Astrocyte of the spinal cord (primary cell): ENCODE data around the gene SLFN11.
A peak's percentile ranks its signal among the peaks of the same experiment; 100 is the strongest.
"Not testable (repeated sequence)": the region's sequence is repeated elsewhere in the genome, so short reads cannot be mapped to it uniquely, and the experiment has no call there.

Experiments used
- DNase-seq: peaks from one replicate; pipeline ENCODE4 v3.0.0; 2011; ENCODE audit warnings: low read depth, low spot score
- H3K4me3 ChIP-seq: 2 replicates; pipeline ENCODE4 v1.5.1; 2011; ENCODE audit warnings: low read depth, mild to moderate bottlenecking, low read length, moderate library complexity
- CTCF ChIP-seq: IDR thresholded peaks from 2 replicates; pipeline ENCODE4 v1.5.1; 2012; ENCODE audit warnings: low read depth, mild to moderate bottlenecking, low read length, inconsistent platforms
- in situ Hi-C: cut with HindIII; loops from 2 replicates; pipeline ENCODE4 v1.10.0; 2017; ENCODE audit warnings: low sequenced_read_pairs

Gene SLFN11, protein sequence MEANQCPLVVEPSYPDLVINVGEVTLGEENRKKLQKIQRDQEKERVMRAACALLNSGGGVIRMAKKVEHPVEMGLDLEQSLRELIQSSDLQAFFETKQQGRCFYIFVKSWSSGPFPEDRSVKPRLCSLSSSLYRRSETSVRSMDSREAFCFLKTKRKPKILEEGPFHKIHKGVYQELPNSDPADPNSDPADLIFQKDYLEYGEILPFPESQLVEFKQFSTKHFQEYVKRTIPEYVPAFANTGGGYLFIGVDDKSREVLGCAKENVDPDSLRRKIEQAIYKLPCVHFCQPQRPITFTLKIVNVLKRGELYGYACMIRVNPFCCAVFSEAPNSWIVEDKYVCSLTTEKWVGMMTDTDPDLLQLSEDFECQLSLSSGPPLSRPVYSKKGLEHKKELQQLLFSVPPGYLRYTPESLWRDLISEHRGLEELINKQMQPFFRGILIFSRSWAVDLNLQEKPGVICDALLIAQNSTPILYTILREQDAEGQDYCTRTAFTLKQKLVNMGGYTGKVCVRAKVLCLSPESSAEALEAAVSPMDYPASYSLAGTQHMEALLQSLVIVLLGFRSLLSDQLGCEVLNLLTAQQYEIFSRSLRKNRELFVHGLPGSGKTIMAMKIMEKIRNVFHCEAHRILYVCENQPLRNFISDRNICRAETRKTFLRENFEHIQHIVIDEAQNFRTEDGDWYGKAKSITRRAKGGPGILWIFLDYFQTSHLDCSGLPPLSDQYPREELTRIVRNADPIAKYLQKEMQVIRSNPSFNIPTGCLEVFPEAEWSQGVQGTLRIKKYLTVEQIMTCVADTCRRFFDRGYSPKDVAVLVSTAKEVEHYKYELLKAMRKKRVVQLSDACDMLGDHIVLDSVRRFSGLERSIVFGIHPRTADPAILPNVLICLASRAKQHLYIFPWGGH

GRCh38 chr17:35373534-35373983 lies at the start of gene SLFN11:
SLFN11 (minus strand) TSS chr17:35373621; CDS start chr17:35363807, 9,814 bp downstream.
- in situ Hi-C loops = no loop called here
- DNase-seq = peak; percentile 67
- no peak for TF ChIP-seq CTCF
- peak within 1 kb of the TSS; percentile 49 for H3K4me3 ChIP-seq

GRCh38 chr17:35421069-35421468 lies 47.6 kb upstream of the SLFN11 start:
- DNase-seq, H3K4me3 ChIP-seq, in situ Hi-C loops: not testable (repeated sequence)

DNA sequence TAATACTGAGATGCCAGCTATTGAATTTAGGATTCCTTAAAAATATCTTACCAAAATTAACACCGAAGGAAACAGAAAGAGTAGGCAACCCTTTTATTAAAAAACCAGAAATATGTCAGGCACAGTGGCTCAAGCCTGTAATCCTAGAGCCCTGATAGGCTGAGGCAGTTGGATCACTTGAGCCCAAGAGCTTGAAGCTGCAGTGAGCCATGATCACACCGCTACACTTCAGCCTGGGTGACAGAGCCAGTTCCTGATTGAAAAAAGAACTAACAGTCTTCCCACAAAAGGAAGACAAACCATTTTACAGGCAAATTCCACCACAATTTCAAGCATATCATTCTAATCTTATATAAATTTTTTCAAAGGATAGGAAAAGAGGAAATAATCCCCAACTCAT lies 43.2 kb upstream of the SLFN11 start:
- no peak overlapping the region for H3K4me3 ChIP-seq
- no peak for TF ChIP-seq CTCF
- no peak for DNase-seq
- in situ Hi-C loops = no loop called here

- DNase-seq, H3K4me3 ChIP-seq, in situ Hi-C loops: not testable (repeated sequence)
Measured at GRCh38 chr17:35414707-35415106, 41.3 kb upstream of the SLFN11 start.

DNA sequence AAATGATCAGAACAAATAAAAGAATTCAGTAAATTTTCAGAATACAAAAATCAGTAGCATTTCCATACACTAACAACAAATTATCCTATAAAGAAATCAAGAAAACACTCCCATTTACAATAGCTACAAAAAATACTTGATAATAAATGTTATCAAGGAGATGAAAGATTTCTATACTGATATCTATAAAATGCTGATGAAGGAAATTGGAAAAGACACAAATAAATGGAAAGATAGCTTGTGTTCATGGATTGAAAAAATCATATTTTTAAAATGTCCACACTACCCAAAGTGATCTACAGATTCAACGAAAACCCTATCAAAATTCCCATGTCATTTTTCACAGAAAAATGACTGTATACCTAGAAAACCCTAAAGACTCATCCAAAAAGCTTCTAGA lies 40.8 kb upstream of the SLFN11 start:
- in situ Hi-C loops = no loop called here
- TF ChIP-seq CTCF = no peak
- no peak for DNase-seq
- no peak overlapping the region for H3K4me3 ChIP-seq

DNA sequence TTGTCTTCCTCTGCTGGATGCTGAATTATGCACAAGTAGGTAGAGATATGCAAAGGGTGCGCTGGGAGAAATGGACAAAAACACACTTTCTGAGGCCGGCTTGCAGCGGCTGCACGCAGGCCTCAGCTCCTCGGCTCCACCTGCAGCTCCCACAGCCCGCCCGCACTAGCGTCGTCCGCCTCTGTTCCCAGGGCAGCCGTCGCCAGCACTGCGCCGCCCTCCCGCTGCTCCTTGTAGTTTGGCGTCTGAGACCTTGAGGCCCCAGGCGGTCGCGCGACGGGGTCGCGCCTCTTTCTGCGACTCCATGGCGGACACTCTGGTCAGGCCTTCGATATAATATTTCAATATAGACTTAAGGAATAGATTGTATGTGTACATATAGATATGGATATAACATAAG lies 34.1 kb upstream of the SLFN11 start:
- no peak overlapping the region for H3K4me3 ChIP-seq
- no peak for TF ChIP-seq CTCF
- in situ Hi-C loops = no loop called here
- DNase-seq = no peak

DNA sequence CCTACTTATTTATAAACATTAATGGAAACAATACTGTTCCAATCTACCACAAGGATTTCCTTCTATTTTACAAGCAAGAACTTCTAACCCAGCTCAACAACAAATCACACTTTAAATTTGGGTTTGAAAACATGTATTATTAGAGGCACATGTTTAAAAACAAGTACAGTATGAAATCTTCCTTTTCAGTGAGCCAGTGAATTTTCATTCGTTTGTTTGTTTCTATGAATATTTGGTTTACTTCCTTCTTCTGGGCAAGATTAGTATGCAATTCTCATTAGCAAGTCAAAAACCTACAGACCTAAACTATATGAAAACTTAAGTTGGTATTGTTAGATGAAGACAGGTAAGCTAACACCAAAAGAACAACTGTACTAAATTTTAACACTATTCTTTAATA lies 33.1 kb upstream of the SLFN11 start:
- TF ChIP-seq CTCF = no peak
- in situ Hi-C loops = no loop called here
- DNase-seq = no peak
- no peak overlapping the region for H3K4me3 ChIP-seq
